SK-N-SH treated with all-trans-retinoic acid at 6 μM for 48 hours (cell line): Measurements from ENCODE around the gene IQSEC1.

Experiments used
- ATAC-seq: fragments of 200-7000 bp; cut with Tn5 transposase; 3 replicates; pipeline ENCODE4 v1.9.1; 2020; ENCODE audit warnings: mild to moderate bottlenecking, moderate library complexity
- ARNTL ChIP-seq: fragments of 450-650 bp; formaldehyde crosslinking; IDR thresholded peaks from 2 replicates; pipeline ENCODE4 v1.5.0; 2020; ENCODE audit warnings: low read depth, mild to moderate bottlenecking, moderate library complexity, borderline replicate concordance
- BACH2 ChIP-seq: fragments of 250-450 bp; sonication (Bioruptor Pico); IDR thresholded peaks from 2 replicates; pipeline ENCODE4 v1.9.0; 2021; ENCODE audit warnings: mild to moderate bottlenecking, borderline replicate concordance
- CSDC2 ChIP-seq: fragments of 250-450 bp; sonication (Bioruptor Pico); IDR thresholded peaks from 2 replicates; pipeline ENCODE4 v1.5.0; 2020; ENCODE audit warnings: mild to moderate bottlenecking, moderate library complexity
- ESRRG ChIP-seq: fragments of 250-450 bp; sonication (Bioruptor Pico); IDR thresholded peaks from 2 replicates; pipeline ENCODE4 v1.6.1; 2021; ENCODE audit warnings: mild to moderate bottlenecking
- GLIS3 ChIP-seq: fragments of 250-450 bp; sonication (Bioruptor Pico); IDR thresholded peaks from 2 replicates; pipeline ENCODE4 v1.5.0; 2020; ENCODE audit warnings: mild to moderate bottlenecking, moderate library complexity
- ISL1 ChIP-seq: fragments of 250-450 bp; sonication (Bioruptor Pico); IDR thresholded peaks from 2 replicates; pipeline ENCODE4 v2.1.2; 2022; ENCODE audit warnings: mild to moderate bottlenecking, moderate library complexity
- OSR1 ChIP-seq: fragments of 250-450 bp; sonication (Bioruptor Pico); IDR thresholded peaks from 2 replicates; pipeline ENCODE4 v1.8.0; 2022; ENCODE audit warnings: moderate library complexity, mild to moderate bottlenecking, inconsistent platforms
- RARB ChIP-seq: fragments of 250-450 bp; sonication (Bioruptor Pico); IDR thresholded peaks from 2 replicates; pipeline ENCODE4 v1.8.0; 2021; ENCODE audit warnings: mild to moderate bottlenecking, moderate library complexity
- SNAI2 ChIP-seq: fragments of 250-450 bp; sonication (Bioruptor Pico); IDR thresholded peaks from 2 replicates; pipeline ENCODE4 v1.5.0; 2020; ENCODE audit warnings: mild to moderate bottlenecking, moderate library complexity
- TCF4 ChIP-seq: fragments of 250-450 bp; sonication (Bioruptor Pico); IDR thresholded peaks from 2 replicates; pipeline ENCODE4 v1.8.0; 2021; ENCODE audit warnings: mild to moderate bottlenecking, moderate library complexity, borderline replicate concordance
- TOX ChIP-seq: fragments of 250-450 bp; sonication (Bioruptor Pico); IDR thresholded peaks from 2 replicates; pipeline ENCODE4 v1.8.0; 2021; ENCODE audit warnings: mild to moderate bottlenecking, moderate library complexity, borderline replicate concordance
- ZC3H10 ChIP-seq: fragments of 250-450 bp; sonication (Bioruptor Pico); IDR thresholded peaks from 2 replicates; pipeline ENCODE4 v1.5.1; 2021; ENCODE audit warnings: mild to moderate bottlenecking, moderate library complexity
- ZFP3 ChIP-seq: fragments of 250-450 bp; sonication (Bioruptor Pico); IDR thresholded peaks from 2 replicates; pipeline ENCODE4 v1.5.0; 2020; ENCODE audit warnings: mild to moderate bottlenecking, moderate library complexity
- ZFP30 ChIP-seq: fragments of 450-650 bp; formaldehyde crosslinking; IDR thresholded peaks from 2 replicates; pipeline ENCODE4 v1.5.0; 2022; ENCODE audit warnings: mild to moderate bottlenecking, moderate library complexity
- ZNF565 ChIP-seq: fragments of 450-650 bp; formaldehyde crosslinking; conservative IDR thresholded peaks from 2 replicates; pipeline ENCODE4 v1.5.0; 2020; ENCODE audit warnings: low read depth, mild to moderate bottlenecking, moderate library complexity
- TF ChIP-seq, protein P1 (sequence below): fragments of 250-450 bp; sonication (Bioruptor Pico); IDR thresholded peaks from 2 replicates; pipeline ENCODE4 v1.8.0; 2021; ENCODE audit warnings: low read depth, mild to moderate bottlenecking, moderate library complexity, borderline replicate concordance
- TF ChIP-seq, protein P2 (sequence below): fragments of 250-450 bp; sonication (Bioruptor Pico); IDR thresholded peaks from 2 replicates; pipeline ENCODE4 v1.5.1; 2021; ENCODE audit warnings: mild to moderate bottlenecking, moderate library complexity
- TF ChIP-seq, protein P3 (sequence below): fragments of 250-450 bp; sonication (Bioruptor Pico); IDR thresholded peaks from 2 replicates; pipeline ENCODE4 v1.8.0; 2020; ENCODE audit warnings: mild to moderate bottlenecking, moderate library complexity, borderline replicate concordance
- TF ChIP-seq, protein P4 (sequence below): fragments of 250-450 bp; sonication (Bioruptor Pico); IDR thresholded peaks from 2 replicates; pipeline ENCODE4 v1.5.1; 2020; ENCODE audit warnings: low read depth, mild to moderate bottlenecking, moderate library complexity
- TF ChIP-seq, protein P5 (sequence below): fragments of 250-450 bp; sonication (Bioruptor Pico); IDR thresholded peaks from 2 replicates; pipeline ENCODE4 v1.5.0; 2020; ENCODE audit warnings: mild to moderate bottlenecking, moderate library complexity

IQSEC1 gene

DNA sequence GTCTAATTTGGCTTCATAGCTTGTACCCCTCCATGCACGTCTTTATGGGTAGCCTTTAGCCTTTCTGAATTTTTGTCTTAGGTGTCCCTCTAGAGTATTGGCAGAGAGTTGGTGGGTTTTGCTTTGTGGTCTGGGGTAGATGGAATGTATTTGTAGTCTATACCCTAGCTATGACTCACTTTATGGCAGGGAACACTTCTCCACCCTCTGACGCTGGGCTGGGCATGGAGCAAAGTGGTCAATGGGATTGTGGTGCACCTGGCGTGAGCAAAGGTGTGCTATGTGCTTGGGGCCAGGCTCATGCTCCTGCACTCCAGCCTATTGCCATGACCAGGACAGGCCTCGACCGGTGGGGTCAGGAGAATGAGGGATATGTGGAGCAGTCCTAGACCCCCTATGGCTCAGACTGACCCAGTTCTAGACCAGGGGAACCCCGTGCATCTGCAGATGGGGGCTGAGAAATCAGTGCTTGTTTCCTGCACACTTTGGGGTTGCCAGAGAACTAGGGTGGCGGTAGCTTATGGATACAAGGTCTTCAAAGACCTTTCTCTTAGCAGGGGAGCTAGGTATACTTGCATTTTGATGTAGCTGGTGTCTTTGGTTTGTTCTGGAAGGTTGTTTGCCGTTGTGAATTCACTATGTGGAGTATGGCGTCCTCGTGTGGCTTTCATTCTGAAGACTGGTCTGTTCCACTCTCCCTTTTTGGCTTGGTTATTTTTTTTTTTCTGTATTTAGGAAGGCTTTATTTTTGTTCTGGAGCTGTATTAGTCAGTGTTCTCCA is 182.4 kb downstream of the IQSEC1 start:
- ATAC-seq, result no peak
- TF ChIP-seq ZC3H10 (no peak), ISL1 (CRISPR knock-in tag) (no peak), OSR1 (CRISPR knock-in tag) (no peak), SNAI2 (CRISPR knock-in tag) (no peak), CSDC2 (CRISPR knock-in tag) (no peak)
- TF ChIP-seq, protein P1, sequence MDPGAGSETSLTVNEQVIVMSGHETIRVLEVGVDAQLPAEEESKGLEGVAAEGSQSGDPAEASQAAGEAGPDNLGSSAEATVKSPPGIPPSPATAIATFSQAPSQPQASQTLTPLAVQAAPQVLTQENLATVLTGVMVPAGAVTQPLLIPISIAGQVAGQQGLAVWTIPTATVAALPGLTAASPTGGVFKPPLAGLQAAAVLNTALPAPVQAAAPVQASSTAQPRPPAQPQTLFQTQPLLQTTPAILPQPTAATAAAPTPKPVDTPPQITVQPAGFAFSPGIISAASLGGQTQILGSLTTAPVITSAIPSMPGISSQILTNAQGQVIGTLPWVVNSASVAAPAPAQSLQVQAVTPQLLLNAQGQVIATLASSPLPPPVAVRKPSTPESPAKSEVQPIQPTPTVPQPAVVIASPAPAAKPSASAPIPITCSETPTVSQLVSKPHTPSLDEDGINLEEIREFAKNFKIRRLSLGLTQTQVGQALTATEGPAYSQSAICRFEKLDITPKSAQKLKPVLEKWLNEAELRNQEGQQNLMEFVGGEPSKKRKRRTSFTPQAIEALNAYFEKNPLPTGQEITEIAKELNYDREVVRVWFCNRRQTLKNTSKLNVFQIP, result no peak
- TF ChIP-seq, all 23 proteins: peak for 0

DNA sequence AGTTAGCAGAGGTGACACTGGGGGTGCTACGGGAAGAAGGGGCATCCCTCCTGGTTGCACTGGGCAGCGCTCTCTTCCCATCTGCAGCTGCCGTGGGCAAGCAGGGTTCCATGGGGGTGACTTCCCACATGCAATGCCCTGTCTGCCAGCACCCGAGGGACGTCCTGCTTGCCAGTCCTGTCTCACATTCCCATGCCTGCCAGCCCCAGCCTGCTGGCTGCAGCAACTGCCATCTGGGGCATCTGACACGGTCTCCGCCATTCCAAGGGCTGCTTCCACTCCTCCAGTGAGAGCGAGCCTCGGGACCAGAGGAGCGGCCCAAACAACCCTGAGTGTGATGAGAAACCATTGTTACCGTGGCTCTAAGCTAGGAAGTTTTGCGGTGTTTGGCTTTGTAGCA is 186.5 kb downstream of the IQSEC1 start:
- ATAC-seq, result no peak
- no peak for TF ChIP-seq TOX
- TF ChIP-seq, protein P2, sequence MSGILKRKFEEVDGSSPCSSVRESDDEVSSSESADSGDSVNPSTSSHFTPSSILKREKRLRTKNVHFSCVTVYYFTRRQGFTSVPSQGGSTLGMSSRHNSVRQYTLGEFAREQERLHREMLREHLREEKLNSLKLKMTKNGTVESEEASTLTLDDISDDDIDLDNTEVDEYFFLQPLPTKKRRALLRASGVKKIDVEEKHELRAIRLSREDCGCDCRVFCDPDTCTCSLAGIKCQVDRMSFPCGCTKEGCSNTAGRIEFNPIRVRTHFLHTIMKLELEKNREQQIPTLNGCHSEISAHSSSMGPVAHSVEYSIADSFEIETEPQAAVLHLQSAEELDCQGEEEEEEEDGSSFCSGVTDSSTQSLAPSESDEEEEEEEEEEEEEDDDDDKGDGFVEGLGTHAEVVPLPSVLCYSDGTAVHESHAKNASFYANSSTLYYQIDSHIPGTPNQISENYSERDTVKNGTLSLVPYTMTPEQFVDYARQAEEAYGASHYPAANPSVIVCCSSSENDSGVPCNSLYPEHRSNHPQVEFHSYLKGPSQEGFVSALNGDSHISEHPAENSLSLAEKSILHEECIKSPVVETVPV (CRISPR knock-in tag), result no peak
- TF ChIP-seq BACH2 (CRISPR knock-in tag), result no peak
- TF ChIP-seq SNAI2 (CRISPR knock-in tag), result no peak
- no peak for TF ChIP-seq ZC3H10
- TF ChIP-seq GLIS3, result no peak
- no peak for TF ChIP-seq RARB
- TF ChIP-seq, protein P1, result no peak
- TF ChIP-seq, protein P3, sequence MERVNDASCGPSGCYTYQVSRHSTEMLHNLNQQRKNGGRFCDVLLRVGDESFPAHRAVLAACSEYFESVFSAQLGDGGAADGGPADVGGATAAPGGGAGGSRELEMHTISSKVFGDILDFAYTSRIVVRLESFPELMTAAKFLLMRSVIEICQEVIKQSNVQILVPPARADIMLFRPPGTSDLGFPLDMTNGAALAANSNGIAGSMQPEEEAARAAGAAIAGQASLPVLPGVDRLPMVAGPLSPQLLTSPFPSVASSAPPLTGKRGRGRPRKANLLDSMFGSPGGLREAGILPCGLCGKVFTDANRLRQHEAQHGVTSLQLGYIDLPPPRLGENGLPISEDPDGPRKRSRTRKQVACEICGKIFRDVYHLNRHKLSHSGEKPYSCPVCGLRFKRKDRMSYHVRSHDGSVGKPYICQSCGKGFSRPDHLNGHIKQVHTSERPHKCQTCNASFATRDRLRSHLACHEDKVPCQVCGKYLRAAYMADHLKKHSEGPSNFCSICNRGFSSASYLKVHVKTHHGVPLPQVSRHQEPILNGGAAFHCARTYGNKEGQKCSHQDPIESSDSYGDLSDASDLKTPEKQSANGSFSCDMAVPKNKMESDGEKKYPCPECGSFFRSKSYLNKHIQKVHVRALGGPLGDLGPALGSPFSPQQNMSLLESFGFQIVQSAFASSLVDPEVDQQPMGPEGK (CRISPR knock-in tag), result no peak
- TF ChIP-seq, protein P4, sequence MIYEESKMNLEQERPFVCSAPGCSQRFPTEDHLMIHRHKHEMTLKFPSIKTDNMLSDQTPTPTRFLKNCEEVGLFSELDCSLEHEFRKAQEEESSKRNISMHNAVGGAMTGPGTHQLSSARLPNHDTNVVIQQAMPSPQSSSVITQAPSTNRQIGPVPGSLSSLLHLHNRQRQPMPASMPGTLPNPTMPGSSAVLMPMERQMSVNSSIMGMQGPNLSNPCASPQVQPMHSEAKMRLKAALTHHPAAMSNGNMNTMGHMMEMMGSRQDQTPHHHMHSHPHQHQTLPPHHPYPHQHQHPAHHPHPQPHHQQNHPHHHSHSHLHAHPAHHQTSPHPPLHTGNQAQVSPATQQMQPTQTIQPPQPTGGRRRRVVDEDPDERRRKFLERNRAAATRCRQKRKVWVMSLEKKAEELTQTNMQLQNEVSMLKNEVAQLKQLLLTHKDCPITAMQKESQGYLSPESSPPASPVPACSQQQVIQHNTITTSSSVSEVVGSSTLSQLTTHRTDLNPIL (CRISPR knock-in tag), result no peak
- TF ChIP-seq TCF4 (CRISPR knock-in tag), result no peak
- no peak for TF ChIP-seq ZFP30 (CRISPR knock-in tag)
- TF ChIP-seq, protein P5, sequence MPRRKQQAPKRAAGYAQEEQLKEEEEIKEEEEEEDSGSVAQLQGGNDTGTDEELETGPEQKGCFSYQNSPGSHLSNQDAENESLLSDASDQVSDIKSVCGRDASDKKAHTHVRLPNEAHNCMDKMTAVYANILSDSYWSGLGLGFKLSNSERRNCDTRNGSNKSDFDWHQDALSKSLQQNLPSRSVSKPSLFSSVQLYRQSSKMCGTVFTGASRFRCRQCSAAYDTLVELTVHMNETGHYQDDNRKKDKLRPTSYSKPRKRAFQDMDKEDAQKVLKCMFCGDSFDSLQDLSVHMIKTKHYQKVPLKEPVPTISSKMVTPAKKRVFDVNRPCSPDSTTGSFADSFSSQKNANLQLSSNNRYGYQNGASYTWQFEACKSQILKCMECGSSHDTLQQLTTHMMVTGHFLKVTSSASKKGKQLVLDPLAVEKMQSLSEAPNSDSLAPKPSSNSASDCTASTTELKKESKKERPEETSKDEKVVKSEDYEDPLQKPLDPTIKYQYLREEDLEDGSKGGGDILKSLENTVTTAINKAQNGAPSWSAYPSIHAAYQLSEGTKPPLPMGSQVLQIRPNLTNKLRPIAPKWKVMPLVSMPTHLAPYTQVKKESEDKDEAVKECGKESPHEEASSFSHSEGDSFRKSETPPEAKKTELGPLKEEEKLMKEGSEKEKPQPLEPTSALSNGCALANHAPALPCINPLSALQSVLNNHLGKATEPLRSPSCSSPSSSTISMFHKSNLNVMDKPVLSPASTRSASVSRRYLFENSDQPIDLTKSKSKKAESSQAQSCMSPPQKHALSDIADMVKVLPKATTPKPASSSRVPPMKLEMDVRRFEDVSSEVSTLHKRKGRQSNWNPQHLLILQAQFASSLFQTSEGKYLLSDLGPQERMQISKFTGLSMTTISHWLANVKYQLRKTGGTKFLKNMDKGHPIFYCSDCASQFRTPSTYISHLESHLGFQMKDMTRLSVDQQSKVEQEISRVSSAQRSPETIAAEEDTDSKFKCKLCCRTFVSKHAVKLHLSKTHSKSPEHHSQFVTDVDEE, result no peak
- no peak for TF ChIP-seq ZNF565 (CRISPR knock-in tag)
- TF ChIP-seq ARNTL (CRISPR knock-in tag), result no peak
- no peak for TF ChIP-seq ZFP3 (CRISPR knock-in tag)
- TF ChIP-seq ESRRG (CRISPR knock-in tag), result no peak
